Mammary epithelial cell (primary cell): ENCODE results near the gene CD7.

Experiments used
- EZH2 ChIP-seq: IDR thresholded peaks from 2 replicates; pipeline ENCODE4 v1.6.1; 2012; ENCODE audit warnings: low read length, inconsistent platforms, borderline replicate concordance
- TF ChIP-seq, protein P1 (sequence below), 2 donors: IDR thresholded peaks in 1 of 2; conservative IDR thresholded peaks in 1 of 2; 2 replicates each; pipeline ENCODE4 v1.5.1; 2011 to 2012; ENCODE audit warnings: inconsistent platforms in 2 of 2, low read length in 2 of 2, mild to moderate bottlenecking in 2 of 2, control low read depth in 1 of 2, low read depth in 1 of 2; ENCODE audit not compliant: insufficient read depth in 1 of 2; ENCODE audit errors: extremely low read depth in 1 of 2

DNA sequence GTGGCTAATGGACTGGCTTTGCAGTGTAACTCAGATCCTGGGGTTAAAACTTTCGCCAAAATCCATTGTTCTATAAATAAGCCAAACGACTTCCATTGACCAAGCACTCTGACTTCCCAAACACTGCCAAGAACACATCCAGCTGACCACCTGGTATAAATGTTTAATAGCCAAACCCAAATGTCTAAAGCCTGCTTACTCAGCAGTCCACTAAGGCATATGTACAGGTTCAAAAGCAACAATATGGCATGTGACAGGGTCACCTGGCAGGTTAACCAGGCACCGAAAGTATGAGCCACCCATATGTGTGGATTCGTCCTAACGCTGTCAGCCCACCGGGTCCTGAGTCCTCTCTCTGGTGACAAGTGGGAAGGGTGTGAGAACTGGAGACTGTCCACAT is 46.0 kb downstream of the CD7 start:
- TF ChIP-seq, protein P1, sequence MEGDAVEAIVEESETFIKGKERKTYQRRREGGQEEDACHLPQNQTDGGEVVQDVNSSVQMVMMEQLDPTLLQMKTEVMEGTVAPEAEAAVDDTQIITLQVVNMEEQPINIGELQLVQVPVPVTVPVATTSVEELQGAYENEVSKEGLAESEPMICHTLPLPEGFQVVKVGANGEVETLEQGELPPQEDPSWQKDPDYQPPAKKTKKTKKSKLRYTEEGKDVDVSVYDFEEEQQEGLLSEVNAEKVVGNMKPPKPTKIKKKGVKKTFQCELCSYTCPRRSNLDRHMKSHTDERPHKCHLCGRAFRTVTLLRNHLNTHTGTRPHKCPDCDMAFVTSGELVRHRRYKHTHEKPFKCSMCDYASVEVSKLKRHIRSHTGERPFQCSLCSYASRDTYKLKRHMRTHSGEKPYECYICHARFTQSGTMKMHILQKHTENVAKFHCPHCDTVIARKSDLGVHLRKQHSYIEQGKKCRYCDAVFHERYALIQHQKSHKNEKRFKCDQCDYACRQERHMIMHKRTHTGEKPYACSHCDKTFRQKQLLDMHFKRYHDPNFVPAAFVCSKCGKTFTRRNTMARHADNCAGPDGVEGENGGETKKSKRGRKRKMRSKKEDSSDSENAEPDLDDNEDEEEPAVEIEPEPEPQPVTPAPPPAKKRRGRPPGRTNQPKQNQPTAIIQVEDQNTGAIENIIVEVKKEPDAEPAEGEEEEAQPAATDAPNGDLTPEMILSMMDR (conservative IDR thresholded peaks at IDR 0.05 in 1 of 2, IDR thresholded peaks at IDR 0.05 in 1 of 2; ENCODE audit: extremely low read depth in 1 of 2, insufficient read depth in 1 of 2, low read depth in 1 of 2, low read length in 2 of 2) = no peak
- TF ChIP-seq EZH2 = no peak
